ENCODE data around the gene ASB18. TPM values are rescaled to one million over a fixed set of nuclear protein-coding genes. Genes with fewer than 3 reads are reported as not detected.

Gene ASB18
- total and polyA plus RNA-seq, 2 of the 8 experiments (the other 6 are each of a cell fraction or from before 2014, with no cell fraction given), result not detected

- no peak for TF ChIP-seq SIN3A (conservative IDR thresholded peaks at IDR 0.05 in 1 of 2, IDR thresholded peaks at IDR 0.05 in 1 of 2; ENCODE audit: low read depth in 1 of 2, low read length in 2 of 2)
- no peak for TF ChIP-seq ZNF274 (IDR thresholded peaks at IDR 0.05; ENCODE audit: borderline replicate concordance, extremely low read depth, low read length)
- TF ChIP-seq KDM5A (IDR thresholded peaks at IDR 0.05; ENCODE audit: low read length), result no peak
- TF ChIP-seq KDM1A (IDR thresholded peaks at IDR 0.05; ENCODE audit: borderline replicate concordance, low read length), result no peak
- no peak for TF ChIP-seq E2F6 (IDR thresholded peaks at IDR 0.05)
Observed at GRCh38 chr2:236176951-236177350, 87.3 kb downstream of the ASB18 start (continued).

Measured in H1 (cell line).